AG10803 (cell line): ENCODE data around the gene SMG9.

Source experiments
- DNase-seq: peaks from one replicate; pipeline ENCODE4 v3.0.0; 2010; ENCODE audit warnings: low read depth
- H3K4me3 ChIP-seq: 2 replicates; pipeline ENCODE4 v1.5.1; 2011; ENCODE audit warnings: mild to moderate bottlenecking, low read length, control low read depth
- TF ChIP-seq, protein P1 (sequence below): conservative IDR thresholded peaks from 2 replicates; pipeline ENCODE4 v1.5.1; 2011; ENCODE audit warnings: mild to moderate bottlenecking, low read length, control low read depth, inconsistent platforms

SMG9 gene

DNA sequence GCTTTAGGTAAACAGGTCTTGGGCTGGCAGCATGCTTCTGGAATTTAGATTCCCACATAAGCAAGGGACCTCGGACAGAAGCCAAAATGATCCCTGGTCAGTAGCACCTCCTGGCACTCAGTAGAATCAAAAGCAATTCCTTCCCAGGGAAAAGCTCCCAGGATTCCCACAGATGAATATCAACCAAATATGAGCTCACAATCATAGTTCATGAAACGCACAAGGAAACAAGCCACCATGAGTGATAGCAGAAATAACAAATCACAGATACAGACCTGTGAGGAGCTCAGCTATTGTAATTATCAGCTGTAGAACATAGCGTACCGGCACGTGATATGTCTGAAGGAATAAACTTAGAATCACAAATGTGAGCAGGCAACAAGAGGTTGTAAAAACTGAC, 63.0 kb downstream of the SMG9 start:
- no peak for DNase-seq
- TF ChIP-seq, protein P1, sequence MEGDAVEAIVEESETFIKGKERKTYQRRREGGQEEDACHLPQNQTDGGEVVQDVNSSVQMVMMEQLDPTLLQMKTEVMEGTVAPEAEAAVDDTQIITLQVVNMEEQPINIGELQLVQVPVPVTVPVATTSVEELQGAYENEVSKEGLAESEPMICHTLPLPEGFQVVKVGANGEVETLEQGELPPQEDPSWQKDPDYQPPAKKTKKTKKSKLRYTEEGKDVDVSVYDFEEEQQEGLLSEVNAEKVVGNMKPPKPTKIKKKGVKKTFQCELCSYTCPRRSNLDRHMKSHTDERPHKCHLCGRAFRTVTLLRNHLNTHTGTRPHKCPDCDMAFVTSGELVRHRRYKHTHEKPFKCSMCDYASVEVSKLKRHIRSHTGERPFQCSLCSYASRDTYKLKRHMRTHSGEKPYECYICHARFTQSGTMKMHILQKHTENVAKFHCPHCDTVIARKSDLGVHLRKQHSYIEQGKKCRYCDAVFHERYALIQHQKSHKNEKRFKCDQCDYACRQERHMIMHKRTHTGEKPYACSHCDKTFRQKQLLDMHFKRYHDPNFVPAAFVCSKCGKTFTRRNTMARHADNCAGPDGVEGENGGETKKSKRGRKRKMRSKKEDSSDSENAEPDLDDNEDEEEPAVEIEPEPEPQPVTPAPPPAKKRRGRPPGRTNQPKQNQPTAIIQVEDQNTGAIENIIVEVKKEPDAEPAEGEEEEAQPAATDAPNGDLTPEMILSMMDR: no peak

DNA sequence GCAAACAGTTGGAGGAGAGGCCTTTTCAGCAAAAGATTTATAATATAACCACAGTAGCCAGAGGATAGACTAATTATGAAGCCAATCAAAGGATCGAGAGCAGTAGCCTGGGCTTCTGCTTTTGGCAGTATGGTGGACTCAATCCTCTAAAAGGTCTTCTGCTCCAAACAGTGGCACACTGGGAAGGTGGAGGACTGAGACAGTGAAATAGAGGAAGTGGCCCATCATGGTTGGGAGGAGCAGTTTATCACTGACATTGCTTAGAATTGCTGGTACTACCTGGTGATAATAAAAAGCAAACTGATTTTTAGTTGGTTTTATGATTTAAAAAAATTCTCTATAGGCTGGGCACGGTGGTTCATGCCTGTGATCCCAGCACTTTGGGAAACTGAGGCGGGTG, 63.9 kb downstream of the SMG9 start:
- DNase-seq: no peak
- no peak overlapping the region for H3K4me3 ChIP-seq
- TF ChIP-seq, protein P1: no peak

More for the DNA sequence above, 63.0 kb downstream of the SMG9 start:
- H3K4me3 ChIP-seq: no peak overlapping the region

DNA sequence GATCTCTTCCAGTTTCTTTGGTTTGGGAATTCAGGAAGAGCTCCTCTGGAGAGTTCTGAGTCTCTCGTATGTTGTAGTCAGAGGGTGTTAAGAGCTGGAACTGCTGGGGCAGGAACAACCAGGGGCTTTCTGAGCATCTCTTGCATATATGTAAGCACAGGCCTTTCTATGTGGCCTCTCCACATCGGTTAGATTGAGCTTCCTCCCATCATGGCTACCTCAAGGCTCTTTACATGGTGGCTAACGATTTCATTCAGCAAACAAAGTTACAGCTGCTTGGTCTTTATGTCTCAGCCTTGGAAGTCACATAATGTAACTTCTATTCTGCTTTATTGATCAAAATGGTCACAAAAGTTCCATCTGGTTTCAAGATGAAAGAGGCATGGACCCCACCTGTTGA, 64.3 kb downstream of the SMG9 start:
- TF ChIP-seq, protein P1: no peak
- H3K4me3 ChIP-seq: no peak overlapping the region
- no peak for DNase-seq

DNA sequence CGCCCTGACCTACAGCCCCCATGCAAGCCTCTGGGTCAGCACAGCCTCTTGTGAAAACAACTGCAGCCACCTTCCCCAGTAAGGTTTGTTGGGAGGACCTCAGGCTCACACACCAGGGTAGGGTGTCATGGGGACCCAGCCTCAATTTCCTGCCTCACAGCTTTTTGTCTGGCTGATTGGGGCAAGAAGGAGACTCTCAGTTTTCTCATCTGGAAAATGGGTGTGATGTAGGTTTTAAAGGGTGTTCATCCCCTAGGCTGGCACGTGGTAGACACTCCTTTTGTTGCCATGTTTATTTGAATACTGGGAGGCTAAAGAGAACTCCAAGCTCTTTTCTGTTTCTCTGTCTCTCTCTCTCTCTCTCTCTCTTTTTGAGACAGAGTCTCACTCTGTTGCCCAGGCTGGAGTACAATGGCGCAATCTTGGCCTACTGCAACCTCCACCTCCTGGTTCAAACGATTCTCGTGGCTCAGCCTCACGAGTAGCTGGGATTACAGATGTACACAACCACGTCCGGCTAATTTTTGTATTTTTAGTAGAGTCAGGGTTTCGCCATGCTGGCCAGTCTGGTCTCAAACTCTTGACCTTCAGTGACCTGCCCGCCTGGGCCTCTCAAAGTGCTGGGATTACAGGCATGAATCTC, 66.6 kb downstream of the SMG9 start:
- DNase-seq: no peak
- H3K4me3 ChIP-seq: no peak overlapping the region
- TF ChIP-seq, protein P1: no peak

DNA sequence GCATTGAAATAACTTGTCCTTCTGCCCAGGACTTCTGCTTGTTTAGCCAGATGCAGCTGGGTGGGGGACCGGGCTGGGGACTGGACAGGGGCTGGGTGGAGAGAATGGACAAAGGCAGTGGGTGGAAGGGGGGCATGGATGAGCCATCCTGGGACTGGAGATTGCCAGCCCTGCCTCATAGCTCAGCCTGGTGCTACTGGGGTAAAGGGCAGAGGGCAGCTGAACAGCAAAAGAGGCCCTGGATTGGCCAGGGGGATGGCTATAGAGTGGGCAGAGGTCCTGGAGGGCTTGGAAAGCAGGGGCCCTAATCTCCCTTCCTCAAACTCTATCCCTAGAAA, 67.1 kb downstream of the SMG9 start:
- DNase-seq: no peak
- H3K4me3 ChIP-seq: no peak overlapping the region
- TF ChIP-seq, protein P1: no peak

DNA sequence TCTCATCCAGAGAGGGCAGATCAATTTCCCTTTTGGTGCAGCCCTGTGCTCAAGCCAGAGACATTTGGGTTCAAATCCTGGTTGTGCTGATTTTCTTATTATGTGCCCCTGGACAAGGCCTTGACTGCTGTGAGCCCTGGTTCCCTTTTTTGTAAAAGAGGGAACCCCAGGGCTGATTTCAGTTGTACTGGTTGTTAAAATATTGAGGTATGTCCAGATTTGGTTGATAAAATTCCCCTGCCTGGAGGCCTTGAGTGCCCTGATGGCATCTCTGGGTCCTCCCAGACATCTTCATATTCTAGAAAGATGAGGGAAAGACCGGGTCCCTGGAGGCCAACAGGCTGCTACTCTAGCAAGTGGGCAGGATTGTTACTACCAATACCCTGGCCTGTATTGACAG, 70.4 kb downstream of the SMG9 start:
- no peak overlapping the region for H3K4me3 ChIP-seq
- TF ChIP-seq, protein P1: no peak
- no peak for DNase-seq

DNA sequence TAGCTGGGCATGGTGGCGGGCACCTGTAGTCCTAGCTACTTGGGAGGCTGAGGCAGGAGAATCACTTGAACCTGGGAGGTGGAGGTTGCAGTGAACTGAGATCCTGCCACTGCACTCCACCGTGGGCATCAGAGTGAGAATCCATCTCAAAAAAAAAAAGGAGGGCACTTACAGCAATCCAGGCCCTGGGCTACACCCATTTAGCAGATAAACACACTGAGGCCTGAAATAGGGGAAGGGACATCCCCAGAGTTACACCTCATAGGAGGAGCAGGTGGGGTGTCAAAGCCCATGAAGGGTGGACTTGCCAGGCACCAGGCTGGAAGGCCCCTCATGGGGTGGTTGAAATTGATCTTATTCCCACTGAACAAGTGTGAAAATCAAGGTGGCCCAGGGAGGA, 70.9 kb downstream of the SMG9 start:
- no peak for DNase-seq
- H3K4me3 ChIP-seq: no peak overlapping the region
- TF ChIP-seq, protein P1: no peak
